CD4-positive, alpha-beta T cell treated with Interleukin-6 for 4 hours (primary cell): ENCODE data around the gene TMEM184A.

Experiments
- DNase-seq: peaks from one replicate; pipeline ENCODE4 v3.0.0-alpha.2; 2020; ENCODE audit warnings: mixed read lengths

TMEM184A gene

DNA sequence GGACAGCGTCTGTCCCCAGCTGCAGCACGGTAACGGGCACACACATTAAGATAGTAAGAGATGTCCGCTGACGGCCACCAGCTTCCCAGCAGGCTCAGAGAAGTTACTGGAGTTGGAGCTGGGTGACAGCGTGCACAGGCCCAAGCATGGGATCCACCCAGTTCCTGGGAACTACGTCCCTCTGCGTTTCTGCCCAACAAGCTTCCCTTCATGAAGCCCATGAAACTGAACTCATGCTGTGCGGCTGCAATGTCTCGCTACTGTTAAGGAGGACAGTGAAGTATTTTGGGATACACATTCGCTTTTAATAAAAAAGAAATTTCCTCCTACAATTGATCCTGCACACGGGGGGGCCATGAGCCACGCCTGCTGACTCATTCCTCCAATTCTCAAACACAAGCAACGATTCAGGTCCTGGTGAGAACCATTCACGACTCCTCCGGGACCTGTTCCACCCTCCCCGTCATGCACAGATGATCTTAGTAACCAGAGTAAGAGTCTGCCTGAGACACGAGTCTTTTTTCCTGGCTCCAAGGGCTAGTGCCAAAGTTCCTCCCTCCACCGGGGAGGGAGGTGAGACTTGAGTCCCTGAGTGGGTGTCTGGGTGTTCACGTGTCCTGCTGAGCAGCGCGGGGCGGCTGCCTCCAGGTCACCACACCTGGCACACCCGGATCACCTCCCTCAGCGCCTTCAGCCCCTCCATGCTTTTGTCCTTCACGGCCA lies 11.2 kb upstream of the TMEM184A start:
- no peak for DNase-seq

DNA sequence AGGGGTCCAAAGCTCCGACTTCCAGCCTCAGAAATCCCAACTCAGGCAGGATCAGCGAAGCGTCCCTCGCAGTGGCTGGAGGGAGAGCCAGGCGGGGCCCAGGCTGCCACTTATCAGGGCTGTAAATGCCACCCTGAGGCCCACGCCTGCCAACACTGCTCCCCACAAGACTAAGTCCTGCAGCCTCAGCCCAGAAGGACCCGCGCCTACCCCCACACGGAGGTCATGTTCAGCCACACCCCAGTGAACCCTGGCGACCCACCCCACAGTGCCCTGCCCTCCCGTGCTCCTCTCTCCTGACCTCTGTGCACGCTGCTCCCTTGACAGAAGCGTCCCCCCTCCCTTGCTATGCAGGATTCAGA lies 10.7 kb upstream of the TMEM184A start:
- DNase-seq: no peak

- no peak for DNase-seq
Observed at GRCh38 chr7:1564603-1565022, 8.6 kb upstream of the TMEM184A start.

- DNase-seq: no peak
Observed at GRCh38 chr7:1563981-1564602, 8.1 kb upstream of the TMEM184A start.

DNA sequence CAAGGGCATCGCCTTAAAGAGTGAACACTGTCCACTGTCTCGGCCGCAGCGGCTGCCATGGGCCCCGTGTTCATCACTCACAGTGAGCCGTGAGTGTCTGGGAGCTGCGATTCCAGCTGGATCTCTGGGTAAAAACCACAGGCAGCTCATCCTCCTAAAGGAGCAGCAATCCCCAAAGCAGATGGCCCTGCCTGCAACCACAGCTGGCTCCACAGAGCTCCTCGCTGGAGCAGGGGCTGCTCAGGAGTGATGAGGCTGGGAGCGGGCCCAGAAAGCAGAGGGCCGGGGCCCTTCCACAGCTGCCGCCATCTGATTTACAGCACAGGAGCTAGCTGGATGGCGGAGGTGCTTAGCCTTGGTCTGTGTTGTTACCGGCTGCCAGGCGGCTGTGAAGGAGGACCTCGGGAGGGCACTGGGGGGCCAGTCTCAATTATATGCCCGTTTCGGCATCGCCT lies 6.6 kb upstream of the TMEM184A start:
- DNase-seq: no peak

DNA sequence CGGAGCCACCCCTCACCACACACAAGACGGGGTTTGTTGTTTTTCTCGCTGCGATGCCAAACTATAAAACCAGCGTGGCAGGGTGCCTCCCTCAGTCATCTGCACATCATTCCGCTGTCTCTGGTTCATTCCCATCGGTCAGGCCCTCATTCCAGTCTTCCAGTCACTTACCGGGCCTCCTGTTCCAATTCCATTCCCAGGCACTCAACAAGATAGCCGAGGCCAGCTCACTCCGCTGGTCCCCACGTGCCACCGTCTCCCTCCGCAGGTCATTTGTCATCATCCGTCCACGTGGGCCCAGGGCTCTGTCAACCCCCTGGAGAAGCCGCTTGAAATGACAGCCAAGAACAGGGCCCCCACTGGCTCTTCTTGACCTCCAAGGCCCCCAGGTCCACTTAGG lies 6.1 kb upstream of the TMEM184A start:
- DNase-seq: no peak

GRCh38 chr7:1561036-1561940 lies 5.3 kb upstream of the TMEM184A start:
- no peak for DNase-seq

GRCh38 chr7:1560620-1561031 lies 4.6 kb upstream of the TMEM184A start:
- DNase-seq: no peak

GRCh38 chr7:1559626-1560590 lies 3.9 kb upstream of the TMEM184A start:
- no peak for DNase-seq

DNA sequence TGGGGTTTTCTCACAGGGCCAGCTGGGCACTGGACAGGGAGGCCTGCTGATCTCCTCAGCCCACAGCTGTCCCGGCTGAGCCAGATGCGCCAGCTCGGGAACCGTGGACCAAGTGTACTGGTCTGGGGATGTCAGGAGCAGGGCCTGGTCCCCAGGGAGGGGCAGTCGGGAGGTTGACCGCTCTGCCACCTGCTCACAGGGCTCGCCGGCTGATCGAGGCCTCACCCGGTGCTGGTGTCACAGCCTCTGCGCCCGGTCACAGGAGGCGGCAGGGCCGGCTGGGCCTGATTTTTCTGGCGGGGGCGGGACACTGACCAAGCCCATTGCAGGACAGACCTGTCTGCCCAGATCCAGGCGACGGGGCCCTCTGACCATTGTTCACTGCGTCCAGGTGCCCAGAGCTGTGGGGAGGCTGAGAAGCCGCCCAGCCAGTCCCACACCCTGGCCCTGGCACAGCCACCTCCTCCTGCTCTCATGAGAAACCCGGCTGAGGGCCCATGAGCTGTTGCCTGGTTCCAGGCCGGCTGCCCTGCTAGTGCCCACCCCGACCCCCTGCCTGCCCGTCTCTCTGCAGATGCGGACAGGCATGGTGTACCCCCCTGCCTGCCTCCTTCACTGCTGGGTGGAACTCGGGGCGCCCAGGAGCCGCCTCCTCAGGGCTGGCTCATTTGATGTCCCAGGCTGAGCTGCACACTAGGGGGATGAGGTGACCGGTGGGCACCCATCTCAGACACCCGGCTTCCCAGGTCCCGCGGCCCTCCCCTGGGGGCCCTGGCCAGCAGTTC lies 3.0 kb upstream of the TMEM184A start:
- DNase-seq: no peak

DNA sequence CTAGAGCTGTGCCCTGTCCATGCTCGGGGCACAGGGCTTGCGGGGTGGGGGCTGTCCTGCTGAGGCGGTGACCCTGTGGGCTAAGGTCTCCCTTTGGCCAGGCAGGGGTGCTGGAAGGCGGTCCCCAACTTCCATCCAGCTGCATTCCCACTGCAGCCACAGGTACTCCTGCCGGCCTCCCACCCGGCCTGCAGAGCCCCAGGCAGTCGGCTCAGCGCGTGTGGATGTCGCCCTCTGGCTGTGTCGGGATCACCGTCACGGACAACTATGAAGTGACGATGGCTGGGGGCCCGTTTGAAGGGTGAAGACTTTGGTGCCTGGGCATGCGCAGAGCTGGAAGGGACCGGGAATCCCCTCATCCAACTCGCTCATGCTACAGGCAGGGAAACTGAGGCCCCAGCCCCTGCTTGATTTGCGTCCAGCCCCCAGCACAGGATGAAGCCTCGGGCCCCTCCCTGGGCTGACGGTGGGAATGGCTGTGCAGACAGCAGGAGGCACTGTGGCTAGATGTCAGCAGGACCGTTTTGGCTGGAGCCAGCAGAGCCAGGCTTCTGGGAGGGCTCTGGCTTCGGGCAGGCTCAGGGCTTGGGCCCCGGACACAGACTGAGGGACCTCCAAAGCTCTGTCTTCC lies 2.3 kb upstream of the TMEM184A start:
- DNase-seq: no peak

- DNase-seq: no peak
Observed at GRCh38 chr7:1557771-1558170, 1.8 kb upstream of the TMEM184A start.

- DNase-seq: no peak
Observed at GRCh38 chr7:1557006-1557405, 1.0 kb upstream of the TMEM184A start.

GRCh38 chr7:1555046-1555812 lies 776 bp downstream of the TMEM184A start:
- no peak for DNase-seq

DNA sequence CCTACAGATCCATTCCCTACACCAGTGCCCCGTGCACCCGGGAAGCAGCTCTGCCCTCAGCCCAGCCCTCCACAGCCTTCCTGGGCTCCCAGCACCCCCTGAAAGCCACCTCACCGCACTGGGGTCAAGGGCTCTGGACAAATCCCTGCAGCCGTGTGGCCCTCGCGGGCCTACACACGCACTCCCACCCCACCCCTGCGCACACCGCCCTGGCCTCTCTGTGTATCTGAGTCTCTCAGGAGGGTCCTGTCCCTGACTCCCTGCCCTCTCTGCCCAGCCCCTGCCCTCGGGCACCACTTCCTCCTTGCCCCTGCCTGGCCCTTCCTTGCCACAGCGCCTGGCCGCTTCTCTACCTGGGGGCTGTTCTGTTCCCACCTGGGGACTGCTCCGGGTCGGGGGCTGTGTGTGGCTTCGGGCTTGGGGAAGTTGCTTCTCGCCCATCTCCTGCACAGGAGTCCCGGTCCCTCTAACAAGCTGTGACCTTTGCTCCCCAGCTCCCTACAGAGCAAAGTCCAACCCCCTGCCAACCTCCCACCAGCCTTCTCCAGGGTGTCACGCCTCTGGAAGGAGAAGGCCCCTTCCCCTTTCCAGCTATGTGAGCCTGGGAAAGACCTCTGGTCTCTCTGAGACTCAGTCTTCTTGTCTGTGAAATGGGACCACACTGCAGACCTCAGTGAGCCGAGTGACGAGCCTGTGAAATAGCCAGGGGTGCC lies 1.5 kb downstream of the TMEM184A start:
- DNase-seq: no peak

DNA sequence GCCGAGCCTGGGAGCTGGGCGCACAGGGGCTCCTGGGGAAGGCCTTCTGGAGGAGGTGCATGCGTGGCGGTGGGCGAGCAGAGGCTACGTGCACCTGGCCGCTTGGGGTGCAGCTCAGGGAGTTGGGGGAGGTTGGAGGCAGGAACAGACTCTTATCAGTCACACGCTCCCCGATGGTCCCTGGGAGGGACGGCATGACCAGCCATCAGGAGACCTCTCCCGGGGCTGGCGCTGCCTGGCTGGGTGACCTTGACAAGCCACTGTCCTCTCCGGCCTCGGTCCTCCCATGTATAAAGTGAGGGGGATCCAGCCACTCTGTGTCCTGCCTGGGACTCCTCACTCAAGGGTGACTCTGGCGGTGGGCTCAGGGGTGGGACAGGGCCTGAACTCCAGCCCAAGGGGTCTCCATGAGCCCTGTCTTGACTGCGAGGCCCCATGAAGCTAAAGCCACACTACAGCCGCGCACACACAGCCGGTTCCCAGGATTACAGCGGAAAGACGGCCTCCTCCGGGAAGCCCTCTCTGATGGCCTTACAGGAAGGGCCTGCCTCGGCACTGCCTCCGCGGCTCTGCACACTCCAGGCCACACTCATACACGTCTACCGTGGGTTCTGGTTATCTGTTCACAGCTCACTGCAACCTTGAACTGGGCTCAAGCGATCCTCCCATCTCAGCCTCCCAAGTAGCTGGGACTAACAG lies 2.3 kb downstream of the TMEM184A start:
- no peak for DNase-seq

DNA sequence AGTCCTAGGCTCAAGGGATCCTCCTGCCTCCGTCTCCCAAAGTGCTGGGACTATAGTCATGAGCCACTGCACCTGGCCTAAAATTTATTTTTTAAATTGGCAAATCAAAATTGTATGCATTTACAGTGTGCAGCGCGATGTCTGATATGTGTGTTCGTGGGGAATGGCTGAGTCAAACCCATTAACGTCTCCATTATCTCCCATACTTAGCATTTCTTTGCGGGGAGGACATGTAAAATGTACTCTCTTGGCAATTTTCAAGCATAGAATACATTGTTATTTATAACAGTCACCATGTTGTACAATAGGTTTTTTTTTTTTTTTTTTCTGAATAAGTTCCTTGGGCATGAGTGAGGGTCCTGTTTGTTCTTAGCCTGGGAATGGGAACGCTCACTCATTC lies 3.8 kb downstream of the TMEM184A start:
- no peak for DNase-seq

DNA sequence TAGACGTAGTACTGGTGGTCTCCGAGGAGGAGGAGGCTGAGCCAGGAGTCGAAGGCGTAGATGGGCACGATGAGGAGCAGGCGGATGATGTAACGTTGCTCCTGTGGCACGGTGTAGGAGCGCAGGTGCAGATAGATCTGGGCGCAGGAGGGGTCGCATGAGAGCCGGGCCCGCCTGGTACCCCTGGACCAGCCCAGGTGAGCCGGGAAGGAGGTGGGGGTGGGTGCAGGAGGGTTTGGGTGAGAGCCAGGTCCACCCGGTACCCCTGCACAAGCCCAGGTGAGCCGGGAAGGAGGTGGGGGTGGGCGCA lies 5.2 kb downstream of the TMEM184A start:
- DNase-seq: no peak
